NB4 (cell line): ENCODE results near the gene OGN.

Source experiments
- MYC ChIP-seq: IDR thresholded peaks from 2 replicates; pipeline ENCODE4 v1.6.1; 2011; ENCODE audit warnings: low read depth, low read length
- POLR2A ChIP-seq: IDR thresholded peaks from 2 replicates; pipeline ENCODE4 v1.6.1; 2011; ENCODE audit warnings: mild to moderate bottlenecking; ENCODE audit not compliant: insufficient read length; ENCODE audit errors: extremely low read depth
- TF ChIP-seq, protein P1 (sequence below): IDR thresholded peaks from one replicate; pipeline ENCODE4 v1.5.1; 2012; ENCODE audit warnings: low read depth, low read length
- TF ChIP-seq, protein P2 (sequence below): IDR thresholded peaks from 2 replicates; pipeline ENCODE4 v1.6.1; 2011; ENCODE audit warnings: low read depth, low read length

DNA sequence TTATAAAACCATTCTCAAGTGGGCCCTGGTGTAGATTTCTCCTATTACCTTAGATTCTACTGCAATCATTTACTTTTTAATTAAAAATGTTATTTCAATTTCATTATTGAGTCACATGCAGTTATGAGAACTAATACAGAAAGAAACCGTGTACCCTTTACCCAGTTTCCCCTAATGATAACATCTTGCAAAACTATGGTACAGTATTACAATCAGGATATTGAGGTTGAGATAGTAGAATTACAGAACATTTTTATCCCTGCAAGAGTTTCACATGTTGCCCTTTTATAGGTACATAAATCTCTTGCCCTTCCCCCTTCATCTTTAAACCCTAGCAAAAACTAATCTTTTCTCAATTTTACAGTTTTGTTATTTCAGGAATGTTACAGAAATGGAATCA lies 30.9 kb upstream of the OGN start:
- TF ChIP-seq, protein P1, sequence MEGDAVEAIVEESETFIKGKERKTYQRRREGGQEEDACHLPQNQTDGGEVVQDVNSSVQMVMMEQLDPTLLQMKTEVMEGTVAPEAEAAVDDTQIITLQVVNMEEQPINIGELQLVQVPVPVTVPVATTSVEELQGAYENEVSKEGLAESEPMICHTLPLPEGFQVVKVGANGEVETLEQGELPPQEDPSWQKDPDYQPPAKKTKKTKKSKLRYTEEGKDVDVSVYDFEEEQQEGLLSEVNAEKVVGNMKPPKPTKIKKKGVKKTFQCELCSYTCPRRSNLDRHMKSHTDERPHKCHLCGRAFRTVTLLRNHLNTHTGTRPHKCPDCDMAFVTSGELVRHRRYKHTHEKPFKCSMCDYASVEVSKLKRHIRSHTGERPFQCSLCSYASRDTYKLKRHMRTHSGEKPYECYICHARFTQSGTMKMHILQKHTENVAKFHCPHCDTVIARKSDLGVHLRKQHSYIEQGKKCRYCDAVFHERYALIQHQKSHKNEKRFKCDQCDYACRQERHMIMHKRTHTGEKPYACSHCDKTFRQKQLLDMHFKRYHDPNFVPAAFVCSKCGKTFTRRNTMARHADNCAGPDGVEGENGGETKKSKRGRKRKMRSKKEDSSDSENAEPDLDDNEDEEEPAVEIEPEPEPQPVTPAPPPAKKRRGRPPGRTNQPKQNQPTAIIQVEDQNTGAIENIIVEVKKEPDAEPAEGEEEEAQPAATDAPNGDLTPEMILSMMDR = no peak
- TF ChIP-seq POLR2A (no peak), MYC (no peak)
- TF ChIP-seq, protein P2, sequence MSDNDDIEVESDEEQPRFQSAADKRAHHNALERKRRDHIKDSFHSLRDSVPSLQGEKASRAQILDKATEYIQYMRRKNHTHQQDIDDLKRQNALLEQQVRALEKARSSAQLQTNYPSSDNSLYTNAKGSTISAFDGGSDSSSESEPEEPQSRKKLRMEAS = no peak
